Stimulated activated CD8-positive, alpha-beta memory T cell treated with anti-CD3 and anti-CD28 coated beads, Interleukin-4, amount 100 ng/mL, for 24 hours (primary cell): ENCODE results near the gene SMPDL3A.
"Not testable (repeated sequence)": the region's sequence is repeated elsewhere in the genome, so short reads cannot be mapped to it uniquely, and the experiment has no call there.

ENCODE experiments used
- DNase-seq: peaks from one replicate; pipeline ENCODE4 v3.0.0-alpha.2; 2020; ENCODE audit warnings: low read depth

SMPDL3A gene

GRCh38 chr6:122789182-122790027 is at the start of gene SMPDL3A:
Gene SMPDL3A, plus strand, starts transcription at chr6:122789258. Its CDS starts 89 bp downstream, at chr6:122789347.
- peak; percentile 12 for DNase-seq

- no peak for DNase-seq
Measured at GRCh38 chr6:122740091-122740490, 49.0 kb upstream of the SMPDL3A start.

- DNase-seq = no peak
Measured at GRCh38 chr6:122740936-122741335, 48.1 kb upstream of the SMPDL3A start.

GRCh38 chr6:122744247-122744646 is 44.8 kb upstream of the SMPDL3A start:
- not testable (repeated sequence) for DNase-seq

GRCh38 chr6:122744856-122745255 is 44.2 kb upstream of the SMPDL3A start:
- not testable (repeated sequence) for DNase-seq

- DNase-seq = no peak
Measured at GRCh38 chr6:122746688-122747087, 42.4 kb upstream of the SMPDL3A start.

- DNase-seq = no peak
Measured at GRCh38 chr6:122747573-122747972, 41.5 kb upstream of the SMPDL3A start.

- not testable (repeated sequence) for DNase-seq
Measured at GRCh38 chr6:122748945-122749344, 40.1 kb upstream of the SMPDL3A start.

- DNase-seq = no peak
Measured at GRCh38 chr6:122749451-122750050, 39.5 kb upstream of the SMPDL3A start.

GRCh38 chr6:122751326-122751725 is 37.7 kb upstream of the SMPDL3A start:
- no peak for DNase-seq

- DNase-seq = no peak
Measured at GRCh38 chr6:122752459-122752858, 36.6 kb upstream of the SMPDL3A start.

- DNase-seq = no peak
Measured at GRCh38 chr6:122753000-122753687, 35.9 kb upstream of the SMPDL3A start.

GRCh38 chr6:122753688-122754056 is 35.4 kb upstream of the SMPDL3A start:
- DNase-seq = no peak

- DNase-seq = no peak
Measured at GRCh38 chr6:122754191-122754731, 34.8 kb upstream of the SMPDL3A start.

GRCh38 chr6:122755901-122756300 is 33.2 kb upstream of the SMPDL3A start:
- DNase-seq = no peak

GRCh38 chr6:122758927-122759334 is 30.1 kb upstream of the SMPDL3A start:
- DNase-seq = no peak

GRCh38 chr6:122760330-122760729 is 28.7 kb upstream of the SMPDL3A start:
- no peak for DNase-seq

GRCh38 chr6:122766256-122766655 is 22.8 kb upstream of the SMPDL3A start:
- no peak for DNase-seq

- no peak for DNase-seq
Measured at GRCh38 chr6:122770835-122771601, 18.0 kb upstream of the SMPDL3A start.

- no peak for DNase-seq
Measured at GRCh38 chr6:122772724-122773415, 16.2 kb upstream of the SMPDL3A start.

- no peak for DNase-seq
Measured at GRCh38 chr6:122775975-122776374, 13.1 kb upstream of the SMPDL3A start.
